Hepatocyte (in vitro differentiated cells): ENCODE measurements around the gene CLDN18.

Experiments
- EZH2 ChIP-seq: fragments of 200-600 bp; sonication (generic); IDR thresholded peaks from 2 replicates; pipeline ENCODE4 v1.6.1; 2016; ENCODE audit warnings: antibody characterized with exemption, mild to moderate bottlenecking, borderline replicate concordance
- EZH2phosphoT487 ChIP-seq: fragments of 200-600 bp; sonication (generic); IDR thresholded peaks from one replicate; pipeline ENCODE4 v1.6.1; 2018; ENCODE audit warnings: antibody characterized with exemption, mild to moderate bottlenecking, low read depth, moderate library complexity; ENCODE audit not compliant: unreplicated experiment, severe bottlenecking
- TF ChIP-seq, protein P1 (sequence below): fragments of 200-600 bp; sonication (generic); IDR thresholded peaks from 2 replicates; pipeline ENCODE4 v1.5.1; 2016; ENCODE audit warnings: antibody characterized with exemption, mild to moderate bottlenecking; ENCODE audit not compliant: poor library complexity

DNA sequence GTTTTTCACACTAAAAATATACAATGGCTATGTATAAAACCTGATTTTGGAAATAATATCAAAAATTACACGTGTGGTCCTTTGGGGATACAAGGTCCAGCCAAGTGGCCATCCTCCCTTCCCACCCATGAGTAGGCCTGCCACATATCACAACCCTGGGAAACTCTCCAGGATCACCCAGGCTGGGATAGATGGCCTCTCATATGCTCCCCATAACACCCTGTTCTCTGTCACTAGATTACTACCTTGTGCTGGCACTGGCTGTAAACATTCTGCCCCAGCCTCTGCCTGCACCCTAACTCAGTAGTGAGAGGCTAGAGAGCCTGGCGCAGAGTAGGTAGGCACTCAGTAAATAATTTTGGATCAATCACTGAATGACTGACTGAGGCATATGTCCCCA, 52.1 kb downstream of the CLDN18 start:
- no peak for TF ChIP-seq EZH2
- TF ChIP-seq, protein P1, sequence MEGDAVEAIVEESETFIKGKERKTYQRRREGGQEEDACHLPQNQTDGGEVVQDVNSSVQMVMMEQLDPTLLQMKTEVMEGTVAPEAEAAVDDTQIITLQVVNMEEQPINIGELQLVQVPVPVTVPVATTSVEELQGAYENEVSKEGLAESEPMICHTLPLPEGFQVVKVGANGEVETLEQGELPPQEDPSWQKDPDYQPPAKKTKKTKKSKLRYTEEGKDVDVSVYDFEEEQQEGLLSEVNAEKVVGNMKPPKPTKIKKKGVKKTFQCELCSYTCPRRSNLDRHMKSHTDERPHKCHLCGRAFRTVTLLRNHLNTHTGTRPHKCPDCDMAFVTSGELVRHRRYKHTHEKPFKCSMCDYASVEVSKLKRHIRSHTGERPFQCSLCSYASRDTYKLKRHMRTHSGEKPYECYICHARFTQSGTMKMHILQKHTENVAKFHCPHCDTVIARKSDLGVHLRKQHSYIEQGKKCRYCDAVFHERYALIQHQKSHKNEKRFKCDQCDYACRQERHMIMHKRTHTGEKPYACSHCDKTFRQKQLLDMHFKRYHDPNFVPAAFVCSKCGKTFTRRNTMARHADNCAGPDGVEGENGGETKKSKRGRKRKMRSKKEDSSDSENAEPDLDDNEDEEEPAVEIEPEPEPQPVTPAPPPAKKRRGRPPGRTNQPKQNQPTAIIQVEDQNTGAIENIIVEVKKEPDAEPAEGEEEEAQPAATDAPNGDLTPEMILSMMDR = no peak
- no peak for TF ChIP-seq EZH2phosphoT487
